A673 (cell line): ENCODE data around the gene ABLIM3. TPM values are rescaled to one million over a fixed set of nuclear protein-coding genes. Genes with fewer than 3 reads are reported as not detected.

Experiments
- BruUV-seq: library from RNA; stranded (reverse); fragments of 400-500 nt; replicated peaks from 2 replicates; lab custom pipeline; 2021; lab: Mats Ljungman, UMichigan
- CTCF ChIA-PET: fragments of 300-600 bp; sonication (Branson Sonifier 250); formaldehyde crosslinking; loops from one replicate; lab custom pipeline; 2022; ENCODE audit warnings: antibody characterized with exemption; lab: Charles Lee
- POLR2A ChIA-PET: fragments of 300-600 bp; sonication (Branson Sonifier 250); formaldehyde crosslinking; loops from one replicate; lab custom pipeline; 2022; ENCODE audit warnings: antibody characterized with exemption; ENCODE audit not compliant: low non-redundant PET; lab: Charles Lee
- DNase-seq: peaks from one replicate; pipeline ENCODE4 v3.0.0-alpha.2; 2015; ENCODE audit warnings: low spot score
- H3K27ac ChIP-seq: fragments of 200-600 bp; sonication (generic); 2 replicates; pipeline ENCODE4 v1.5.1; 2016; ENCODE audit warnings: mixed run types, low read depth, mild to moderate bottlenecking, mixed read lengths, antibody characterized with exemption, low read length; ENCODE audit not compliant: poor library complexity, severe bottlenecking
- H3K27me3 ChIP-seq: fragments of 200-600 bp; sonication (generic); replicated peaks from 2 replicates; pipeline ENCODE4 v1.6.1; 2017; ENCODE audit warnings: mixed run types, low read depth, mild to moderate bottlenecking, mixed read lengths, antibody characterized with exemption, low read length; ENCODE audit not compliant: insufficient read depth, poor library complexity
- H3K36me3 ChIP-seq: fragments of 200-600 bp; sonication (generic); 2 replicates; pipeline ENCODE4 v1.6.1; 2016; ENCODE audit warnings: mixed run types, mild to moderate bottlenecking, mixed read lengths, antibody characterized with exemption, low read length; ENCODE audit not compliant: insufficient read depth, poor library complexity, severe bottlenecking
- H3K4me1 ChIP-seq: fragments of 200-600 bp; sonication (generic); 2 replicates; pipeline ENCODE4 v1.6.1; 2017; ENCODE audit warnings: mixed run types, mild to moderate bottlenecking, mixed read lengths, antibody characterized with exemption, low read length; ENCODE audit not compliant: insufficient read depth, poor library complexity, severe bottlenecking
- H3K4me3 ChIP-seq: fragments of 200-600 bp; sonication (generic); 2 replicates; pipeline ENCODE4 v1.5.1; 2016; ENCODE audit warnings: low read depth, mixed run types, mild to moderate bottlenecking, mixed read lengths, low read length; ENCODE audit not compliant: poor library complexity, severe bottlenecking
- H3K9me3 ChIP-seq: fragments of 200-600 bp; sonication (generic); 2 replicates; pipeline ENCODE4 v1.6.1; 2016; ENCODE audit warnings: mixed run types, low read depth, mild to moderate bottlenecking, mixed read lengths, antibody characterized with exemption, low read length; ENCODE audit not compliant: poor library complexity, severe bottlenecking
- CTCF ChIP-seq: fragments of 300-800, 200-600 bp; sonication (generic); conservative IDR thresholded peaks from 2 replicates; pipeline ENCODE4 v1.5.1; 2017; ENCODE audit warnings: low read depth, mild to moderate bottlenecking, antibody characterized with exemption, low read length, moderate library complexity, mixed read lengths
- EZH2 ChIP-seq: fragments of 200-600 bp; sonication (generic); IDR thresholded peaks from 2 replicates; pipeline ENCODE4 v1.6.1; 2017; ENCODE audit warnings: borderline replicate concordance, low read depth, mild to moderate bottlenecking, mixed read lengths, antibody characterized with exemption, low read length; ENCODE audit not compliant: poor library complexity, severe bottlenecking
- intact Hi-C: fragments of 100-400 bp; cut with micrococcal nuclease; formaldehyde crosslinking; loops from one replicate; pipeline ENCODE4 v1.10.0; 2022; ENCODE audit not compliant: unreplicated experiment
- total RNA-seq: library from RNA; stranded (reverse); gene quantifications from 2 replicates; pipeline ENCODE4 v1.2.3, GENCODE V29; 2021

Gene ABLIM3
- total RNA-seq, 1 experiment from 2014 or later: not detected

- CTCF ChIA-PET: no interaction called here
Measured at GRCh38 chr5:149212198-149212951, 71.1 kb downstream of the ABLIM3 start.

DNA sequence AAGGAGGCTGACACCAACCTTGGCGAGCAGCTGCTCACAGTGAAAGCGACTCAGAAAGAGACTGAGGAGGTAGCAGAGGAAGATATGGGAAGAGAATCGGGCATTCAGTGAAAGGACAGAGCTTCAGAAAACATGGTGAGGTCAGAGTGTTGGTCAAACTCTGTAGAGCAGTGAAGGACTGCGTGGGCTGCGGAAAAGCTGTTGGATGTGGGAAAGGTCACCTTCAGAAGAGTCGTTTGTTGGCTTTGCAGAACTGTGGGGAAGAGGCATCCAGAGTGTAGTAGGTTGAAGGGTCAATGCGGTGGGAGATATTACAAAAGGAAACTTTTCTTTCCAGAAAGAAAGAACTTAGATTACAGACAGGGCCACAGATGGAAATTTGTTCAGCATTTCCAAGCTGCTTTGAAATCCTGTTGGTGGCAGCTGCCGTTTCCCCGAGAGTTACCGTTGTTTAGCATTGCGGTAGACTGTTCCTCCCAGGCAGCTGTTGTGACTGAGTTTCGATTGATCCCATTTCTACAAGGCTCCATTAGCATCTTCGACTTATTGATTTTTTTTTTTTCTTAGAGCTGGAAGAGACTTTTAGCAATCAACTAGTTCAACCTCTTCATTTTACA, 72.1 kb downstream of the ABLIM3 start:
- no peaks in the 10 kb centered on the region for H3K9me3 ChIP-seq
- H3K4me1 ChIP-seq: no peaks in the 10 kb centered on the region
- no TSS peak for BruUV-seq
- CTCF ChIA-PET: interaction anchor here (0.6 kb wide), 1 partner anchor 91 kb away, joined by 3 read pairs; no protein-coding TSS in a partner anchor
- TF ChIP-seq CTCF: no peak
- TF ChIP-seq EZH2: no peak
- no peak overlapping the region for H3K4me3 ChIP-seq
- intact Hi-C loops: no loop called here
- POLR2A ChIA-PET: no interaction called here
- no peak for DNase-seq
- no peaks in the 10 kb centered on the region for H3K36me3 ChIP-seq
- no peak overlapping the region for H3K27ac ChIP-seq
- peaks cover 27% of the 10 kb centered on the region for H3K27me3 ChIP-seq

More at GRCh38 chr5:149212198-149212951, 71.1 kb downstream of the ABLIM3 start:
- no peaks in the 10 kb centered on the region for H3K36me3 ChIP-seq
- H3K27ac ChIP-seq: no peak overlapping the region
- no TSS peak for BruUV-seq
- POLR2A ChIA-PET: no interaction called here
- no peak overlapping the region for H3K4me3 ChIP-seq
- intact Hi-C loops: no loop called here
- no peaks in the 10 kb centered on the region for H3K4me1 ChIP-seq
- no peak for DNase-seq
- no peaks in the 10 kb centered on the region for H3K9me3 ChIP-seq
- TF ChIP-seq EZH2 (no peak), CTCF (no peak)
- H3K27me3 ChIP-seq: peaks cover 27% of the 10 kb centered on the region

DNA sequence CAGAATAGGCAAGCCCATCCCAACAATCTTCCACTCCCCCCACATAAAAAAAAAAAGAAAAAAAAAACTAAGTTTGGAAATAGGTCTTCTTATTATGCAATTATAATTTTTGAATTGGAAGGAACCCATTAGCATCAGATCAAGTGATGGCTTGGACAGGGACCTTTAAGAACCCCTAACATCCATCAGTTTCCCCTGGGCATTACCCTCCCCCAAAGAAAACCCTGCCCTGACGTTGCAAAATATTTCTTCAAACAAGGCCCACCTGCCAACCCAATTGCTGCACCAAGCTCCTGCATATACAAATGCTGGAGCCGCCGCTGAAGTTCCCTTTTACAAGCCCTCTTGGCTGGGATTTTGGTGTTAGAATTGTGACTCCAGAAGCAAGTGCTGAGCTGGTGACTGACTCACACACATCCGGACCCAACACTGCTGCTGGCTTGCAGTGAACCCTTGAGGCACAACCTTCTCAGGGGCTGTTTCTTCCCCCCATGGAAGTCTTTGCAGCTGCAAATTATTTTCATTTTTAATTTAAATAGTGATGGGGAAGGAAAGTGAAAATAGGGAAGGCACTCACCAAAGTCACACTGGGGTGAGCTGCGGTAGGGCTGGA, 74.3 kb downstream of the ABLIM3 start:
- POLR2A ChIA-PET: interaction anchor here (0.7 kb wide), 1 partner anchor 718 kb away, joined by 5 read pairs; no protein-coding TSS in a partner anchor
- no peaks in the 10 kb centered on the region for H3K4me1 ChIP-seq
- DNase-seq: no peak

More for the DNA sequence above, 74.3 kb downstream of the ABLIM3 start:
- TF ChIP-seq EZH2: no peak
- TF ChIP-seq CTCF: no peak
- H3K4me3 ChIP-seq: no peak overlapping the region
- no peaks in the 10 kb centered on the region for H3K36me3 ChIP-seq
- H3K27me3 ChIP-seq: peaks cover 16% of the 10 kb centered on the region
- H3K9me3 ChIP-seq: no peaks in the 10 kb centered on the region
- intact Hi-C loops: no loop called here
- CTCF ChIA-PET: no interaction called here
- no peak overlapping the region for H3K27ac ChIP-seq
- BruUV-seq: no TSS peak
